OCI-LY1 (cell line): Measurements from ENCODE around the gene USP8.

Experiments used
- H2AFZ ChIP-seq: fragments of 200-600 bp; sonication (generic), shearing (Covaris generic); 2 replicates; pipeline ENCODE4 v1.6.0; 2014; ENCODE audit warnings: antibody characterized with exemption, mild to moderate bottlenecking, low read length
- H3F3A ChIP-seq: fragments of 200-600 bp; sonication (generic), shearing (Covaris generic); 2 replicates; pipeline ENCODE4 v1.6.0; 2014; ENCODE audit warnings: mild to moderate bottlenecking, antibody characterized with exemption, low read length, moderate library complexity; ENCODE audit not compliant: insufficient read depth
- H3K27ac ChIP-seq: fragments of 200-600 bp; sonication (generic); 2 replicates; pipeline ENCODE4 v1.5.1; 2014; ENCODE audit warnings: low read length, mixed run types, mild to moderate bottlenecking, low read depth; ENCODE audit not compliant: poor library complexity, severe bottlenecking
- H3K27me3 ChIP-seq: fragments of 200-600 bp; sonication (generic); 2 replicates; pipeline ENCODE4 v1.6.0; 2014; ENCODE audit warnings: antibody characterized with exemption, mild to moderate bottlenecking, low read length, moderate library complexity; ENCODE audit not compliant: insufficient read depth
- H3K36me3 ChIP-seq: fragments of 200-600 bp; sonication (generic); 2 replicates; pipeline ENCODE4 v1.6.1; 2014; ENCODE audit warnings: mild to moderate bottlenecking, antibody characterized with exemption, low read length, moderate library complexity, mixed read lengths; ENCODE audit not compliant: insufficient read depth
- H3K4me1 ChIP-seq: fragments of 200-600 bp; sonication (generic); 2 replicates; pipeline ENCODE4 v1.5.1; 2014; ENCODE audit warnings: mild to moderate bottlenecking, low read length, moderate library complexity; ENCODE audit not compliant: insufficient read depth, severe bottlenecking
- H3K4me2 ChIP-seq: fragments of 200-600 bp; sonication (generic), shearing (Covaris generic); 2 replicates; pipeline ENCODE4 v1.6.1; 2014; ENCODE audit warnings: low read length
- H3K4me3 ChIP-seq: fragments of 200-600 bp; sonication (generic); 2 replicates; pipeline ENCODE4 v1.5.1; 2014; ENCODE audit warnings: low read length, low read depth, mild to moderate bottlenecking, mixed read lengths; ENCODE audit not compliant: poor library complexity, severe bottlenecking
- H3K79me2 ChIP-seq: fragments of 200-600 bp; shearing (Covaris generic); 2 replicates; pipeline ENCODE4 v1.6.1; 2016; ENCODE audit warnings: mixed run types, low read length, mixed read lengths; ENCODE audit not compliant: insufficient read depth
- H3K9ac ChIP-seq: fragments of 200-600 bp; sonication (generic), shearing (Covaris generic); 2 replicates; pipeline ENCODE4 v1.6.1; 2014; ENCODE audit warnings: mild to moderate bottlenecking, low read length, mixed read lengths
- H3K9me2 ChIP-seq: fragments of 200-600 bp; sonication (generic), shearing (Covaris generic); 2 replicates; pipeline ENCODE4 v1.6.1; 2014; ENCODE audit warnings: low read depth, mild to moderate bottlenecking, low read length, mixed read lengths
- H3K9me3 ChIP-seq: fragments of 200-600 bp; shearing (Covaris generic); 2 replicates; pipeline ENCODE4 v1.6.1; 2014; ENCODE audit warnings: low read length, mixed read lengths
- H4K20me1 ChIP-seq: fragments of 200-600 bp; sonication (generic), shearing (Covaris generic); 2 replicates; pipeline ENCODE4 v1.6.0; 2016; ENCODE audit warnings: mild to moderate bottlenecking, low read length; ENCODE audit not compliant: insufficient read depth
- EZH2 ChIP-seq: fragments of 200-600 bp; sonication (generic), shearing (Covaris generic); IDR thresholded peaks from 2 replicates; pipeline ENCODE4 v1.8.0; 2017; ENCODE audit warnings: borderline replicate concordance, mixed run types, mild to moderate bottlenecking, antibody characterized with exemption, low read length, moderate library complexity, mixed read lengths
- TF ChIP-seq, protein P1 (sequence below): fragments of 200-600 bp; sonication (generic), shearing (Covaris generic); IDR thresholded peaks from 2 replicates; pipeline ENCODE4 v1.5.1; 2017; ENCODE audit warnings: mild to moderate bottlenecking, antibody characterized with exemption, low read length, moderate library complexity, mixed read lengths

Gene USP8

GRCh38 chr15:50458348-50459112 lies 34.3 kb downstream of the USP8 start:
- Histone ChIP-seq H3K36me3 (peaks cover 54% of the 10 kb centered on the region), H3K27me3 (no peaks in the 10 kb centered on the region), H3K4me1 (peaks cover 5% of the 10 kb centered on the region), H3K9ac (no peak overlapping the region), H3K9me3 (no peaks in the 10 kb centered on the region), H2AFZ (no peak overlapping the region), H3K79me2 (no peaks in the 10 kb centered on the region), H3F3A (no peaks in the 10 kb centered on the region), H3K4me3 (no peak overlapping the region), H3K9me2 (no peaks in the 10 kb centered on the region), H3K27ac (no peak overlapping the region), H4K20me1 (no peaks in the 10 kb centered on the region), H3K4me2 (no peak overlapping the region)
- TF ChIP-seq, protein P1, sequence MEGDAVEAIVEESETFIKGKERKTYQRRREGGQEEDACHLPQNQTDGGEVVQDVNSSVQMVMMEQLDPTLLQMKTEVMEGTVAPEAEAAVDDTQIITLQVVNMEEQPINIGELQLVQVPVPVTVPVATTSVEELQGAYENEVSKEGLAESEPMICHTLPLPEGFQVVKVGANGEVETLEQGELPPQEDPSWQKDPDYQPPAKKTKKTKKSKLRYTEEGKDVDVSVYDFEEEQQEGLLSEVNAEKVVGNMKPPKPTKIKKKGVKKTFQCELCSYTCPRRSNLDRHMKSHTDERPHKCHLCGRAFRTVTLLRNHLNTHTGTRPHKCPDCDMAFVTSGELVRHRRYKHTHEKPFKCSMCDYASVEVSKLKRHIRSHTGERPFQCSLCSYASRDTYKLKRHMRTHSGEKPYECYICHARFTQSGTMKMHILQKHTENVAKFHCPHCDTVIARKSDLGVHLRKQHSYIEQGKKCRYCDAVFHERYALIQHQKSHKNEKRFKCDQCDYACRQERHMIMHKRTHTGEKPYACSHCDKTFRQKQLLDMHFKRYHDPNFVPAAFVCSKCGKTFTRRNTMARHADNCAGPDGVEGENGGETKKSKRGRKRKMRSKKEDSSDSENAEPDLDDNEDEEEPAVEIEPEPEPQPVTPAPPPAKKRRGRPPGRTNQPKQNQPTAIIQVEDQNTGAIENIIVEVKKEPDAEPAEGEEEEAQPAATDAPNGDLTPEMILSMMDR, result no peak
- no peak for TF ChIP-seq EZH2

DNA sequence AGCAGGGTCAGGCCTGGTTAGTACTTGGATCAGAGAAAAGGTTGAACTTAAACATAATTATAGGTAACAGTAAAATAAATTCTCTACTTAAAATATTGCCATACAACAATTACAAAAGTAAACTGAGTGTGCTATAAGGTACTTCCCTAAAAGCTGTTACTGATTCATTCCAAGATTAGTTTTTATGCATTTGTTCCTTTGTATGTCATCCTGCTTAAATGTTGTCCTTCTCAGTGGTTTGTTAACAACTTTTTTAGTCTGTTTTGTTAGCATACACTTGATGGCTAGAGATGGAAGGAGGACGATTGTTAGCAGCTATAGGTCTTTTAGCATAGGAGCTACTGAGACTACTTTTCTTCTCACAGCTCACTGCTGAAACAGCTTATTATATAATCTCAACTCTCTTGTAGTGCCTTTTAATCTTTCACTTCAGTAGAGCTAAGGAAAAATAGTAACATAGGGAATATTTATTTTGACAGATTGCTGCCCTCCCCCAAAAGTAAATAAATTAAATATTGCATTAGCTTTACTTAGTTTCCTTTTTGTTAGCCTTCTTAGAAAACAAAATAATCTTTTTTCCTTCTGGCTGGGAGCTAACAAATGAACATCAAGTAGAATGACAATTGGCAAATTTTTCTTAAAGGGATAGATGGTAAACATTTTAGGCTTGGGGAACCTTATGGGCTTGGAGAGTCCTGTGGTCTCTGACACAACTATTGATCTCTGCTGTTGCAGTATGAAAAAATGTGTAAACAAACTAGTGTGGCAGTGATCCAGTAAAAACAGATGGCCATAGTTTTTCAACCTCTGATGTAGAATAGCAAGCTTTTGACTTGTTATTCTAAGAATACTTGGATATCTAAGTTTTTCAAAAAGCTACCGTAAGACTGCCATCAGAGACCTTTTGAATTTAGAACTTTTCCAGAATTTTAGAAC lies 39.5 kb downstream of the USP8 start:
- Histone ChIP-seq H3K4me1 (no peaks in the 10 kb centered on the region), H3K9me2 (no peaks in the 10 kb centered on the region), H3K27ac (no peak overlapping the region), H3K27me3 (no peaks in the 10 kb centered on the region), H3K9me3 (no peaks in the 10 kb centered on the region), H3K36me3 (peaks cover 58% of the 10 kb centered on the region), H4K20me1 (no peaks in the 10 kb centered on the region), H3K4me3 (no peak overlapping the region), H2AFZ (no peak overlapping the region), H3K79me2 (no peaks in the 10 kb centered on the region), H3F3A (no peaks in the 10 kb centered on the region), H3K9ac (no peak overlapping the region), H3K4me2 (no peak overlapping the region)
- TF ChIP-seq EZH2, result no peak
- TF ChIP-seq, protein P1, result no peak

- Histone ChIP-seq H3K4me1 (no peaks in the 10 kb centered on the region), H3K36me3 (peaks cover 34% of the 10 kb centered on the region), H3K9ac (no peak overlapping the region), H3K79me2 (no peaks in the 10 kb centered on the region), H3K9me3 (no peaks in the 10 kb centered on the region), H3K9me2 (no peaks in the 10 kb centered on the region), H3K27ac (no peak overlapping the region), H4K20me1 (no peaks in the 10 kb centered on the region), H3F3A (no peaks in the 10 kb centered on the region), H3K27me3 (no peaks in the 10 kb centered on the region), H2AFZ (no peak overlapping the region), H3K4me2 (no peak overlapping the region), H3K4me3 (no peak overlapping the region)
- no peak for TF ChIP-seq EZH2
- TF ChIP-seq, protein P1, result no peak
These were observed 46.9 kb downstream of the USP8 start for GRCh38 chr15:50471072-50471471.
